Limb (tissue), 2 donors: Measurements from ENCODE around the gene PPP1R15A.
A peak's percentile ranks its signal among the peaks of the same experiment; 100 is the strongest.
"Not testable (repeated sequence)": the region's sequence is repeated elsewhere in the genome, so short reads cannot be mapped to it uniquely, and the experiment has no call there.

Experiments used
- DNase-seq, 2 donors: peaks; one replicate each; pipeline ENCODE4 v3.0.0-alpha.2; 2016; ENCODE audit errors: extremely low spot score in 2 of 2

PPP1R15A gene

GRCh38 chr19:48881741-48882657 lies 9.8 kb downstream of the PPP1R15A start:
- DNase-seq, result no peak

GRCh38 chr19:48883726-48884125 lies 11.5 kb downstream of the PPP1R15A start:
- DNase-seq, result no peak

- DNase-seq, result no peak
Observed at GRCh38 chr19:48887861-48888612, 15.8 kb downstream of the PPP1R15A start.

GRCh38 chr19:48889496-48889895 lies 17.3 kb downstream of the PPP1R15A start:
- DNase-seq, result not testable (repeated sequence)

- DNase-seq, result no peak
Observed at GRCh38 chr19:48890551-48890950, 18.3 kb downstream of the PPP1R15A start.

GRCh38 chr19:48895226-48895625 lies 23.0 kb downstream of the PPP1R15A start:
- DNase-seq, result no peak

- DNase-seq, result peak in 1 of 2 donors; percentile 76
Observed at GRCh38 chr19:48896191-48896720, 24.0 kb downstream of the PPP1R15A start.

- DNase-seq, result no peak
Observed at GRCh38 chr19:48897181-48897580, 25.0 kb downstream of the PPP1R15A start.

GRCh38 chr19:48899386-48899749 lies 27.1 kb downstream of the PPP1R15A start:
- DNase-seq, result not testable (repeated sequence)

- DNase-seq, result peak; percentile 99
Observed at GRCh38 chr19:48899781-48900476, 27.7 kb downstream of the PPP1R15A start, which contains the start of gene NUCB1. Gene NUCB1 (plus strand): TSS chr19:48900312. CDS start chr19:48900797, 485 bp downstream.

GRCh38 chr19:48900477-48901406 lies 28.5 kb downstream of the PPP1R15A start:
- no peak for DNase-seq

- DNase-seq, result not testable (repeated sequence)
Observed at GRCh38 chr19:48902291-48902690, 30.1 kb downstream of the PPP1R15A start.

- DNase-seq, result not testable (repeated sequence)
Observed at GRCh38 chr19:48903788-48904187, 31.6 kb downstream of the PPP1R15A start.

GRCh38 chr19:48905664-48906063 lies 33.4 kb downstream of the PPP1R15A start:
- DNase-seq, result no peak

- DNase-seq, result no peak
Observed at GRCh38 chr19:48906324-48906723, 34.1 kb downstream of the PPP1R15A start.

- no peak for DNase-seq
Observed at GRCh38 chr19:48907671-48908070, 35.5 kb downstream of the PPP1R15A start.

- DNase-seq, result not testable (repeated sequence)
Observed at GRCh38 chr19:48909424-48910077, 37.3 kb downstream of the PPP1R15A start.

GRCh38 chr19:48910803-48911202 lies 38.6 kb downstream of the PPP1R15A start:
- no peak for DNase-seq

GRCh38 chr19:48913114-48913889 lies 41.1 kb downstream of the PPP1R15A start:
- no peak for DNase-seq
